GM21786 (cell line): ENCODE data around the gene RABGAP1L.
"Not testable (repeated sequence)": the region's sequence is repeated elsewhere in the genome, so short reads cannot be mapped to it uniquely, and the experiment has no call there.

Experiments used
- ATAC-seq: cut with Tn5 transposase; IDR thresholded peaks from one replicate; pipeline ENCODE4 v1.9.1; 2021; ENCODE audit not compliant: unreplicated experiment

Gene RABGAP1L

GRCh38 chr1:174232761-174233160 is 73.4 kb downstream of the RABGAP1L start:
- no peak for ATAC-seq

- not testable (repeated sequence) for ATAC-seq
These were observed 79.7 kb downstream of the RABGAP1L start for GRCh38 chr1:174238845-174239501.

- no peak for ATAC-seq
These were observed 80.2 kb downstream of the RABGAP1L start for GRCh38 chr1:174239541-174239940.

- no peak for ATAC-seq
These were observed 83.5 kb downstream of the RABGAP1L start for GRCh38 chr1:174242856-174243255.

- ATAC-seq: no peak
These were observed 84.2 kb downstream of the RABGAP1L start for GRCh38 chr1:174243451-174244000.

- ATAC-seq: no peak
These were observed 84.7 kb downstream of the RABGAP1L start for GRCh38 chr1:174244017-174244416.

- no peak for ATAC-seq
These were observed 88.2 kb downstream of the RABGAP1L start for GRCh38 chr1:174247472-174247871.

GRCh38 chr1:174248041-174248440 is 88.7 kb downstream of the RABGAP1L start:
- ATAC-seq: no peak

- not testable (repeated sequence) for ATAC-seq
These were observed 97.1 kb downstream of the RABGAP1L start for GRCh38 chr1:174256386-174256785.

- ATAC-seq: no peak
These were observed 98.8 kb downstream of the RABGAP1L start for GRCh38 chr1:174258148-174258550.

GRCh38 chr1:174262349-174263241 is 103.3 kb downstream of the RABGAP1L start:
- ATAC-seq: peak; percentile 66

GRCh38 chr1:174265282-174265681 is 106.0 kb downstream of the RABGAP1L start:
- no peak for ATAC-seq

GRCh38 chr1:174266476-174266875 is 107.2 kb downstream of the RABGAP1L start:
- ATAC-seq: no peak

- no peak for ATAC-seq
These were observed 107.8 kb downstream of the RABGAP1L start for GRCh38 chr1:174266991-174267612.

GRCh38 chr1:174269989-174270651 is 110.8 kb downstream of the RABGAP1L start:
- no peak for ATAC-seq

- no peak for ATAC-seq
These were observed 113.9 kb downstream of the RABGAP1L start for GRCh38 chr1:174273190-174273589.

- ATAC-seq: no peak
These were observed 114.5 kb downstream of the RABGAP1L start for GRCh38 chr1:174273776-174274175.

- no peak for ATAC-seq
These were observed 115.1 kb downstream of the RABGAP1L start for GRCh38 chr1:174274452-174274851.

- no peak for ATAC-seq
These were observed 115.6 kb downstream of the RABGAP1L start for GRCh38 chr1:174274884-174275283.

- peak; percentile 74 for ATAC-seq
These were observed 116.8 kb downstream of the RABGAP1L start for GRCh38 chr1:174276087-174276486.

GRCh38 chr1:174284052-174284451 is 124.7 kb downstream of the RABGAP1L start:
- ATAC-seq: no peak
